Measurements from ENCODE around the gene MEX3D. TPM values are rescaled to one million over a fixed set of nuclear protein-coding genes. Genes with fewer than 3 reads are reported as not detected.

The MEX3D gene
- total and polyA plus RNA-seq, 12 donors, result 1.6 to 31.6 (median 14.4) TPM

DNA sequence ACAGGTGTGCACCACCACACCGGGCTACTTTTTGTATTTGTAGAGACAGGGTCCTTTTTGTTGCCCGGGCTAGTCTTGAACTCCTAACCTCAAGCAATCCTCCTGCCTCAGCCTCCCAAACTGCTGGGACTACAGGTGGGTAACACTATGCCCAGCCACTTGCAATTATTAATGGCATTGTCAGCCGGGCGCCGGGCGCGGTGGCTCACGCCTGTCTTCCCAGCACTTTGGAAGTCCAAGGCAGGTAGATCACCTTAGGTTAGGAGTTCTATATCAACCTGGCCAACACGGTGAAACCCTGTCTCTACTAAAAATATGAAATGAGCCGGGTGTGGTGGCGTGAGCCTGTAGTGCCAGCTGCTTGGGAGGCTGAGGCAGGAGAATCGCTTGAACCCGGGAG lies 2.7 kb upstream of the MEX3D start:
- Histone ChIP-seq H3K4me1 (replicated peaks in 1 of 2) (peaks cover 7 to 9% of the 10 kb centered on the region in 2 donors), H3K9me3 (replicated peaks in 1 of 3) (no peaks in the 10 kb centered on the region), H3K27me3 (no peaks in the 10 kb centered on the region), H3K27ac (no peak overlapping the region), H3K4me3 (no peak overlapping the region), H3K36me3 (replicated peaks in 1 of 2) (no peaks in the 10 kb centered on the region)
- WGBS, 4 donors, result 89 to 95% (median 92%) methylated on average over 11 to 13 of the region's 13 CpGs
- intact Hi-C loops (cut with DNase I), result no loop called here
- DNase-seq, result no peak
- TF ChIP-seq, protein P1, sequence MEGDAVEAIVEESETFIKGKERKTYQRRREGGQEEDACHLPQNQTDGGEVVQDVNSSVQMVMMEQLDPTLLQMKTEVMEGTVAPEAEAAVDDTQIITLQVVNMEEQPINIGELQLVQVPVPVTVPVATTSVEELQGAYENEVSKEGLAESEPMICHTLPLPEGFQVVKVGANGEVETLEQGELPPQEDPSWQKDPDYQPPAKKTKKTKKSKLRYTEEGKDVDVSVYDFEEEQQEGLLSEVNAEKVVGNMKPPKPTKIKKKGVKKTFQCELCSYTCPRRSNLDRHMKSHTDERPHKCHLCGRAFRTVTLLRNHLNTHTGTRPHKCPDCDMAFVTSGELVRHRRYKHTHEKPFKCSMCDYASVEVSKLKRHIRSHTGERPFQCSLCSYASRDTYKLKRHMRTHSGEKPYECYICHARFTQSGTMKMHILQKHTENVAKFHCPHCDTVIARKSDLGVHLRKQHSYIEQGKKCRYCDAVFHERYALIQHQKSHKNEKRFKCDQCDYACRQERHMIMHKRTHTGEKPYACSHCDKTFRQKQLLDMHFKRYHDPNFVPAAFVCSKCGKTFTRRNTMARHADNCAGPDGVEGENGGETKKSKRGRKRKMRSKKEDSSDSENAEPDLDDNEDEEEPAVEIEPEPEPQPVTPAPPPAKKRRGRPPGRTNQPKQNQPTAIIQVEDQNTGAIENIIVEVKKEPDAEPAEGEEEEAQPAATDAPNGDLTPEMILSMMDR (IDR thresholded peaks at IDR 0.05), result no peak
- TF ChIP-seq POLR2A (IDR thresholded peaks at IDR 0.05), result no peak

DNA sequence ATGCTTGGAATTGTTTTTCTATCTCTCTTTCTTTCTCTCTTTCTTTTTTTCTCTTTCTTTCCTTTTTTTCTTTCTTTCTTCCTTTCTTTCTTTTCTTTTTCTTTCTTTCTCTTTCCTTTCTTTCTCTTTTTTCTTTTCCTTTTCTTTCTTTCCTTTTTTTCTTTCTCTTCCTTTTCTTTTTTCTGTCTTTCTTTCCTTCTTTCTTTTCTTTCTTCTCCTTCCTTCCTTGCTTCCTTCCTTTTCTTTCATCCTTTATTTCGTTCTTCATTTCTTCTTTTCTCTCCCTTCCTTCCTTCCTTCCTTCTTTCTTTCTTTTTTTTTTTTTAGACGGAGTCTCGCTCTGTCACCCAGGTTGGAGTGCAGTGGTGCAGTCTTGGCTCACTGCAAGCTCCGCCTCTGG lies 1.9 kb upstream of the MEX3D start:
- no peak for DNase-seq
- 67 to 80% (median 76%) methylated on average over 4 of the region's 4 CpGs for WGBS, 4 donors

DNA sequence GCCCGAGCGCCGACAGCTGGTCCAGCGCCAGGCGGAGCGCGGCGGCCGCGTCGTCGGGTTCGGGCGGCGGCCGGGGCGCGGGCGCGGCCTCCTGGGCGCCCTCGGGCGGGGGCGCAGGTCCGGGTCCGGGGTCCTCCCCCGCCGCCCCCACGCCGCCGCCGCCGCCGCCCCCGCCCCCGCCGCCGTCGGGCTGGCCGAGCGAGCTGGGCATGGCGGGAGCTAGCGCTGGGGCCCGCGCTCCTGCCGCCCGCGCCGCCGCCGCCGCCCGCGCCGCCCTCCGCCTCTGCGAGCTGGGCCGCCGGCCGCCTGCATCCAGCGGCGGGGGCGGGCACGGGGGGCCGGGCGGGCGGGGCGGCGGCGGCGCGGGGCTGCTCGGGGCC lies 287 bp downstream of the MEX3D start:
- no peaks in the 10 kb centered on the region for H3K36me3 ChIP-seq (replicated peaks in 1 of 2)
- H3K9me3 ChIP-seq (replicated peaks in 1 of 3), result no peaks in the 10 kb centered on the region
- no peaks in the 10 kb centered on the region for H3K27me3 ChIP-seq
- intact Hi-C loops (cut with DNase I), result no loop called here
- H3K4me3 ChIP-seq, result peak overlapping the region in 1 of 4 donors; percentile 88
- TF ChIP-seq, protein P1 (IDR thresholded peaks at IDR 0.05), result no peak
- no peak for TF ChIP-seq POLR2A (IDR thresholded peaks at IDR 0.05)
- 1 to 3% methylated on average over 5 to 55 of the region's 73 CpGs; no CpG with 5 or more reads in 2 of the 4 donors for WGBS, 4 donors
- DNase-seq, result no peak
- H3K4me1 ChIP-seq (replicated peaks in 1 of 2), result peaks cover 7 to 12% of the 10 kb centered on the region in 2 donors
- peak overlapping the region in 1 of 5 donors; percentile 85 for H3K27ac ChIP-seq

More for the DNA sequence above, 1.9 kb upstream of the MEX3D start:
- Histone ChIP-seq H3K4me1 (replicated peaks in 1 of 2) (peaks cover 7 to 12% of the 10 kb centered on the region in 2 donors), H3K27me3 (no peaks in the 10 kb centered on the region), H3K9me3 (replicated peaks in 1 of 3) (no peaks in the 10 kb centered on the region), H3K4me3 (no peak overlapping the region), H3K27ac (no peak overlapping the region), H3K36me3 (replicated peaks in 1 of 2) (no peaks in the 10 kb centered on the region)
- TF ChIP-seq, protein P1 (IDR thresholded peaks at IDR 0.05), result no peak
- TF ChIP-seq POLR2A (IDR thresholded peaks at IDR 0.05), result no peak
- intact Hi-C loops (cut with DNase I), result no loop called here

DNA sequence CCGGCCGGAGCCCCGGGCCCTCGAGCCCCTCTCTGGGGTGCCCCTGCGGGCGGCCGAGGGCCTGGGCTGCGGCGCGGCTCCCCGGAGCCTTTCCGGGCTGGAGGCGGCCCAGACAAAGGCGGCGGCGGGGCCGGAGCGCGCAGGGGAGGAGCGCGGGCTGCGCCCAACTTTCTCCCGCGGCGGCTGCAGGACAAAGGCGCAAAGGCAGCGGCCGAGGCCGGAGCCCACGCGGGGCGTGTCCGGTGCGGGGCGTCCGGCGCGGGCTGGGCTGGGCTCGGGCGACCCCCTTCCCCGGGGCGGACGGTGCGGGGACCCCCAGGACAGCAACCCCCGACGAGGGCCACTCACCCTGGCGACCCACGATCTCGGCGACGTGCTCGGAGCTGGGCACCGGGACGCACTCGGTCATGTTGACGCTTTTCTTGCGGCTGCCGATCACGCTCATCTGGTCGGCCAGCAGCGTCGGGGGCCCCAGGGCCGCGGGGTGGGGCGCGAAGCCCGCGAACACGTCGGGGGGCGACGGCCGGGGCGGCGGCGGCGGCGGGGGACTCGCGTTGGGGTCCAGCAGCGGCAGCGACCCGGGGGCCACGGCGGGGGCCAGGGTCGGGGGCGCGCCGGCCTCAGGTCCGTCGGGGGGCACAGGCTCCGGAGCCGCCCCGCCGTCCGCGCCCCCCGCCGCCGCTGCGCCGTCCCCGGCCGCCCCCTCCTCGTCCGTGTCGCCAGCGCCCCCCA lies 843 bp downstream of the MEX3D start:
- Histone ChIP-seq H3K27me3 (no peaks in the 10 kb centered on the region), H3K4me1 (replicated peaks in 1 of 2) (peaks cover 7 to 12% of the 10 kb centered on the region in 2 donors), H3K4me3 (peak overlapping the region in 3 of 4 donors; percentile 23 to 88 (median 42)), H3K27ac (peak overlapping the region in 4 of 5 donors; percentile 82 to 85 (median 84)), H3K36me3 (replicated peaks in 1 of 2) (no peaks in the 10 kb centered on the region), H3K9me3 (replicated peaks in 1 of 3) (no peaks in the 10 kb centered on the region)
- DNase-seq, result peak in 1 of 7 donors; percentile 45
- TF ChIP-seq, protein P1 (IDR thresholded peaks at IDR 0.05), result no peak
- TF ChIP-seq POLR2A (IDR thresholded peaks at IDR 0.05), result no peak
- 1% methylated on average over 59 to 106 of the region's 108 CpGs; no CpG with 5 or more reads in 2 of the 4 donors for WGBS, 4 donors
- intact Hi-C loops (cut with DNase I), result no loop called here
